K562 (cell line): ENCODE measurements around the gene HOXB1. TPM values are rescaled to one million over a fixed set of nuclear protein-coding genes. Genes with fewer than 3 reads are reported as not detected.

Experiments used
- CBFA2T2 ChIP-seq: fragments of 450-650 bp; conservative IDR thresholded peaks from 2 replicates; pipeline ENCODE4 v1.6.1; 2017; ENCODE audit warnings: mild to moderate bottlenecking
- DPF2 ChIP-seq: fragments of 450-650 bp; IDR thresholded peaks from 2 replicates; pipeline ENCODE4 v1.6.1; 2016
- EP400 ChIP-seq: fragments of 450-650 bp; IDR thresholded peaks from 2 replicates; pipeline ENCODE4 v1.6.1; 2017; ENCODE audit warnings: antibody characterized with exemption, mild to moderate bottlenecking, moderate library complexity
- GTF2E2 ChIP-seq: fragments of 200-800 bp; sonication (Bioruptor generic); IDR thresholded peaks from 2 replicates; pipeline ENCODE4 v1.6.1; 2016; ENCODE audit warnings: missing genetic modification characterization, missing compliant biosample characterization
- MTA3 ChIP-seq: fragments of 450-650 bp; formaldehyde crosslinking; IDR thresholded peaks from 2 replicates; pipeline ENCODE4 v1.6.1; 2017; ENCODE audit warnings: mild to moderate bottlenecking, borderline replicate concordance
- NFYB ChIP-seq: IDR thresholded peaks from 2 replicates; pipeline ENCODE4 v1.6.1; 2011; ENCODE audit warnings: mild to moderate bottlenecking, moderate library complexity; ENCODE audit not compliant: insufficient read length; ENCODE audit errors: extremely low read depth
- PCBP1 ChIP-seq: fragments of 200-400 bp; formaldehyde crosslinking; IDR thresholded peaks from 2 replicates; pipeline ENCODE4 v1.6.1; 2018; ENCODE audit warnings: mild to moderate bottlenecking, low read depth, low read length; ENCODE audit not compliant: poor library complexity, severe bottlenecking
- POLR2AphosphoS5 ChIP-seq: IDR thresholded peaks from 2 replicates; pipeline ENCODE4 v1.6.1; 2011; ENCODE audit warnings: mild to moderate bottlenecking, low read depth, low read length, moderate library complexity; ENCODE audit not compliant: control insufficient read depth, insufficient read depth
- POLR2G ChIP-seq: fragments of 200-400 bp; formaldehyde crosslinking; IDR thresholded peaks from 2 replicates; pipeline ENCODE4 v1.6.1; 2017; ENCODE audit warnings: low read depth, mild to moderate bottlenecking, antibody characterized with exemption, low read length, moderate library complexity
- RAD51 ChIP-seq: fragments of 450-650 bp; IDR thresholded peaks from 2 replicates; pipeline ENCODE4 v1.7.1; 2016; ENCODE audit warnings: low read depth, mild to moderate bottlenecking, borderline replicate concordance
- RBFOX2 ChIP-seq: fragments of 200-400 bp; formaldehyde crosslinking; IDR thresholded peaks from 2 replicates; pipeline ENCODE4 v1.6.1; 2017; ENCODE audit warnings: low read depth, mild to moderate bottlenecking, low read length, moderate library complexity
- RBM14 ChIP-seq: fragments of 200-400 bp; formaldehyde crosslinking; IDR thresholded peaks from 2 replicates; pipeline ENCODE4 v1.6.1; 2018; ENCODE audit warnings: low read depth, mild to moderate bottlenecking, low read length, moderate library complexity, borderline replicate concordance; ENCODE audit not compliant: insufficient read depth
- TOE1 ChIP-seq, 2 experiments: fragments of 450-650 bp in 1 of 2; sonication (generic) in 1 of 2; formaldehyde crosslinking in 1 of 2; IDR thresholded peaks; 2 replicates each; pipeline versions ENCODE4 v1.7.1 to v1.8.0; 2016 to 2022; ENCODE audit warnings: borderline replicate concordance in 2 of 2, mild to moderate bottlenecking in 2 of 2, antibody characterized with exemption in 1 of 2, inconsistent platforms in 1 of 2, low read depth in 1 of 2, missing genetic modification reagents in 1 of 2, moderate library complexity in 1 of 2
- polyA plus RNA-seq, 8 experiments: library from polyadenylated mRNA; depleted of rRNA in 4 of 8; stranded (reverse) in 5 of 8; unstranded in 3 of 8; fragments of >200 nt; fragmentation: Nextera tagmentation in 2 of 8; fragmentation: Illumina TruSeq in 1 of 8; extraction: Ambion mirVana in 2 of 8; extraction: Trizol in 1 of 8; gene quantifications; 2 replicates each; pipeline versions ENCODE4 v1.2.1 to v1.2.3, GENCODE V29; 2011 to 2014; ENCODE audit warnings: inconsistent platforms in 1 of 8, missing spikeins in 1 of 8
- total RNA-seq, 7 experiments: library from RNA; depleted of rRNA in 6 of 7; stranded (reverse); fragments of >200 nt in 6 of 7; fragmentation: Illumina TruSeq in 2 of 7; extraction: Trizol in 2 of 7; gene quantifications; 2 replicates each; pipeline versions ENCODE4 v1.2.1 to v1.2.3, GENCODE V29; 2011 to 2021; ENCODE audit warnings: low replicate concordance in 1 of 7
- TF ChIP-seq, protein P1 (sequence below): fragments of 450-650 bp; formaldehyde crosslinking; IDR thresholded peaks from 2 replicates; pipeline ENCODE4 v1.4.0; 2020; ENCODE audit warnings: mild to moderate bottlenecking, mixed read lengths
- TF ChIP-seq, protein P2 (sequence below), 3 experiments: fragments of 200-800 bp in 1 of 3; fragments of 250-450 bp in 1 of 3; fragments of 450-650 bp in 1 of 3; sonication (Bioruptor Pico) in 1 of 3; sonication (Bioruptor generic) in 1 of 3; formaldehyde crosslinking in 1 of 3; IDR thresholded peaks; 2 replicates each; pipeline versions ENCODE4 v1.6.1 to v1.8.0; 2016 to 2022; ENCODE audit warnings: mild to moderate bottlenecking in 2 of 3, missing genetic modification characterization in 2 of 3, missing compliant biosample characterization in 1 of 3, moderate library complexity in 1 of 3
- TF ChIP-seq, protein P3 (sequence below): fragments of 450-650 bp; IDR thresholded peaks from 2 replicates; pipeline ENCODE4 v1.6.1; 2018; ENCODE audit not compliant: partially characterized antibody

The HOXB1 gene
- total and polyA plus RNA-seq, 9 of the 15 experiments (the other 6 are each of a cell fraction or from before 2014, with no cell fraction given) = 0.04 TPM; not detected in 8

DNA sequence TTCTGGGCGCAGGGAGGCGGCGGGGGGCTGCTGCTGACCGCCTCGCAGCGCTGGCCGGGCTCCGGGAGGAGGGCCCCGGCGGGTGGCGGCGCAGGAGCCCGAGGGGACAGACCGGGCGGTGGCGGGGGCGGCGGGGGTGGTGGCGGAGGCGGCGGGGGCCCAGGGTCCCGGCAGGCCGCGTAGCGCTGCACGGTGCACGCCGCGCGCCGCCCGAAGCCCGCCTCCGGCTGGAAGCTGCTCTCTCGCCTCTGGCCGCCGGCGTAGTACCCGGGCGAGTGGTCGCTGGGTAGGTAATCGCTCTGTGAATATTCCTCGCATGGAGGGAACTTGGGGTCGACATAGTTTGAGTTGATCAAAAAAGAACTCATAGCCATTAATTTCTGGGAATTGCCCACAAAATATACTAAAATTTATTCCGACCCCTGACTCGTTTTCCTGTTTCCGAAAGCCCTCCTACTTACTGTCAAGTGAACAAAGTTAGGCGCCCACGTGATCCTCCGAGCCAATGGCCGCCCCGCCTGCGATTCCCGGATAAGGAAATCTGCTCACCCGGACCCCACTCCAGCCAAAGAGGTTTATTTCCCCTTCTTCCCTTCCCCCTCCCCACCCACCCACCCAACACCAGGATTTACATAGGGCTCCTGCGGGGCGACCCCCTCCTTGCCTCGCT is 47.3 kb upstream of the HOXB1 start, which contains the start of gene HOXB4 (continued):
- TF ChIP-seq, protein P1, sequence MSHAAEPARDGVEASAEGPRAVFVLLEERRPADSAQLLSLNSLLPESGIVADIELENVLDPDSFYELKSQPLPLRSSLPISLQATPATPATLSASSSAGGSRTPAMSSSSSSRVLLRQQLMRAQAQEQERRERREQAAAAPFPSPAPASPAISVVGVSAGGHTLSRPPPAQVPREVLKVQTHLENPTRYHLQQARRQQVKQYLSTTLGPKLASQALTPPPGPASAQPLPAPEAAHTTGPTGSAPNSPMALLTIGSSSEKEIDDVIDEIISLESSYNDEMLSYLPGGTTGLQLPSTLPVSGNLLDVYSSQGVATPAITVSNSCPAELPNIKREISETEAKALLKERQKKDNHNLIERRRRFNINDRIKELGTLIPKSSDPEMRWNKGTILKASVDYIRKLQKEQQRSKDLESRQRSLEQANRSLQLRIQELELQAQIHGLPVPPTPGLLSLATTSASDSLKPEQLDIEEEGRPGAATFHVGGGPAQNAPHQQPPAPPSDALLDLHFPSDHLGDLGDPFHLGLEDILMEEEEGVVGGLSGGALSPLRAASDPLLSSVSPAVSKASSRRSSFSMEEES (CRISPR knock-in tag) = peak; percentile 77
- TF ChIP-seq MTA3 (no peak), RAD51 (peak; percentile 90), CBFA2T2 (peak; percentile 52), PCBP1 (peak; percentile 41), GTF2E2 (peak; percentile 48; the same call in 1 of the 2 replicates), EP400 (0 out of 2 replicates have a peak, but pooled peaks have one; percentile 27), NFYB (peak; percentile 78), TOE1 (IDR thresholded peaks at IDR 0.05; ENCODE audit: borderline replicate concordance) (peak; percentile 43; the same call in 1 of the 2 replicates), TOE1 (CRISPR knock-in tag; IDR thresholded peaks at IDR 0.05; ENCODE audit: borderline replicate concordance, low read depth) (no peak), RBM14 (no peak), POLR2G (peak; percentile 59), DPF2 (no peak), RBFOX2 (peak; percentile 56; the same call in 1 of the 2 replicates), POLR2AphosphoS5 (peak; percentile 20; the same call in 1 of the 2 replicates)
- TF ChIP-seq, protein P2, sequence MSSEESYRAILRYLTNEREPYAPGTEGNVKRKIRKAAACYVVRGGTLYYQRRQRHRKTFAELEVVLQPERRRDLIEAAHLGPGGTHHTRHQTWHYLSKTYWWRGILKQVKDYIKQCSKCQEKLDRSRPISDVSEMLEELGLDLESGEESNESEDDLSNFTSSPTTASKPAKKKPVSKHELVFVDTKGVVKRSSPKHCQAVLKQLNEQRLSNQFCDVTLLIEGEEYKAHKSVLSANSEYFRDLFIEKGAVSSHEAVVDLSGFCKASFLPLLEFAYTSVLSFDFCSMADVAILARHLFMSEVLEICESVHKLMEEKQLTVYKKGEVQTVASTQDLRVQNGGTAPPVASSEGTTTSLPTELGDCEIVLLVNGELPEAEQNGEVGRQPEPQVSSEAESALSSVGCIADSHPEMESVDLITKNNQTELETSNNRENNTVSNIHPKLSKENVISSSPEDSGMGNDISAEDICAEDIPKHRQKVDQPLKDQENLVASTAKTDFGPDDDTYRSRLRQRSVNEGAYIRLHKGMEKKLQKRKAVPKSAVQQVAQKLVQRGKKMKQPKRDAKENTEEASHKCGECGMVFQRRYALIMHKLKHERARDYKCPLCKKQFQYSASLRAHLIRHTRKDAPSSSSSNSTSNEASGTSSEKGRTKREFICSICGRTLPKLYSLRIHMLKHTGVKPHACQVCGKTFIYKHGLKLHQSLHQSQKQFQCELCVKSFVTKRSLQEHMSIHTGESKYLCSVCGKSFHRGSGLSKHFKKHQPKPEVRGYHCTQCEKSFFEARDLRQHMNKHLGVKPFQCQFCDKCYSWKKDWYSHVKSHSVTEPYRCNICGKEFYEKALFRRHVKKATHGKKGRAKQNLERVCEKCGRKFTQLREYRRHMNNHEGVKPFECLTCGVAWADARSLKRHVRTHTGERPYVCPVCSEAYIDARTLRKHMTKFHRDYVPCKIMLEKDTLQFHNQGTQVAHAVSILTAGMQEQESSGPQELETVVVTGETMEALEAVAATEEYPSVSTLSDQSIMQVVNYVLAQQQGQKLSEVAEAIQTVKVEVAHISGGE (CRISPR knock-in tag; IDR thresholded peaks at IDR 0.05) = peak in 1 of 3 experiments; percentile 27; a peak in 1 of 6 replicates
- TF ChIP-seq, protein P3, sequence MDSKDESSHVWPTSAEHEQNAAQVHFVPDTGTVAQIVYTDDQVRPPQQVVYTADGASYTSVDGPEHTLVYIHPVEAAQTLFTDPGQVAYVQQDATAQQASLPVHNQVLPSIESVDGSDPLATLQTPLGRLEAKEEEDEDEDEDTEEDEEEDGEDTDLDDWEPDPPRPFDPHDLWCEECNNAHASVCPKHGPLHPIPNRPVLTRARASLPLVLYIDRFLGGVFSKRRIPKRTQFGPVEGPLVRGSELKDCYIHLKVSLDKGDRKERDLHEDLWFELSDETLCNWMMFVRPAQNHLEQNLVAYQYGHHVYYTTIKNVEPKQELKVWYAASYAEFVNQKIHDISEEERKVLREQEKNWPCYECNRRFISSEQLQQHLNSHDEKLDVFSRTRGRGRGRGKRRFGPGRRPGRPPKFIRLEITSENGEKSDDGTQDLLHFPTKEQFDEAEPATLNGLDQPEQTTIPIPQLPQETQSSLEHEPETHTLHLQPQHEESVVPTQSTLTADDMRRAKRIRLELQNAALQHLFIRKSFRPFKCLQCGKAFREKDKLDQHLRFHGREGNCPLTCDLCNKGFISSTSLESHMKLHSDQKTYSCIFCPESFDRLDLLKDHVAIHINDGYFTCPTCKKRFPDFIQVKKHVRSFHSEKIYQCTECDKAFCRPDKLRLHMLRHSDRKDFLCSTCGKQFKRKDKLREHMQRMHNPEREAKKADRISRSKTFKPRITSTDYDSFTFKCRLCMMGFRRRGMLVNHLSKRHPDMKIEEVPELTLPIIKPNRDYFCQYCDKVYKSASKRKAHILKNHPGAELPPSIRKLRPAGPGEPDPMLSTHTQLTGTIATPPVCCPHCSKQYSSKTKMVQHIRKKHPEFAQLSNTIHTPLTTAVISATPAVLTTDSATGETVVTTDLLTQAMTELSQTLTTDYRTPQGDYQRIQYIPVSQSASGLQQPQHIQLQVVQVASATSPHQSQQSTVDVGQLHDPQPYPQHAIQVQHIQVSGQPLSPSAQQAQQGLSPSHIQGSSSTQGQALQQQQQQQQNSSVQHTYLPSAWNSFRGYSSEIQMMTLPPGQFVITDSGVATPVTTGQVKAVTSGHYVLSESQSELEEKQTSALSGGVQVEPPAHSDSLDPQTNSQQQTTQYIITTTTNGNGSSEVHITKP = no peak
